NB4 (cell line): ENCODE results near the gene PLXNA2.

Experiments used
- DNase-seq: peaks from one replicate; pipeline ENCODE4 v3.0.0; 2010; ENCODE audit warnings: low read depth
- H3K4me3 ChIP-seq: one replicate; pipeline ENCODE4 v1.5.1; 2011; ENCODE audit warnings: mild to moderate bottlenecking, low read depth, low read length, moderate library complexity
- CTCF ChIP-seq: IDR thresholded peaks from one replicate; pipeline ENCODE4 v1.5.1; 2012; ENCODE audit warnings: low read depth, low read length
- MAX ChIP-seq: IDR thresholded peaks from 2 replicates; pipeline ENCODE4 v1.6.1; 2011; ENCODE audit warnings: low read depth, low read length
- MYC ChIP-seq: IDR thresholded peaks from 2 replicates; pipeline ENCODE4 v1.6.1; 2011; ENCODE audit warnings: low read depth, low read length
- POLR2A ChIP-seq: IDR thresholded peaks from 2 replicates; pipeline ENCODE4 v1.6.1; 2011; ENCODE audit warnings: mild to moderate bottlenecking; ENCODE audit not compliant: insufficient read length; ENCODE audit errors: extremely low read depth

The PLXNA2 gene

GRCh38 chr1:208254862-208255261 is 10.7 kb upstream of the PLXNA2 start:
- no peak for DNase-seq
- TF ChIP-seq POLR2A (no peak), MYC (no peak), MAX (no peak), CTCF (no peak)

GRCh38 chr1:208254376-208254775 is 10.2 kb upstream of the PLXNA2 start:
- TF ChIP-seq POLR2A (no peak), MYC (no peak), CTCF (no peak), MAX (no peak)
- no peak for DNase-seq
- no peak overlapping the region for H3K4me3 ChIP-seq

More at GRCh38 chr1:208254862-208255261, 10.7 kb upstream of the PLXNA2 start:
- no peak overlapping the region for H3K4me3 ChIP-seq

GRCh38 chr1:208252836-208253576 is 8.8 kb upstream of the PLXNA2 start:
- H3K4me3 ChIP-seq: no peak overlapping the region
- TF ChIP-seq POLR2A (no peak), CTCF (no peak), MAX (no peak), MYC (no peak)
- no peak for DNase-seq

GRCh38 chr1:208251911-208252835 is 8.0 kb upstream of the PLXNA2 start:
- DNase-seq: peak; percentile 5
- TF ChIP-seq MAX (no peak), CTCF (no peak), MYC (no peak), POLR2A (no peak)
- no peak overlapping the region for H3K4me3 ChIP-seq

GRCh38 chr1:208251015-208251414 is 6.8 kb upstream of the PLXNA2 start:
- TF ChIP-seq MYC: no peak
- no peak for TF ChIP-seq POLR2A
- TF ChIP-seq CTCF: no peak
- no peak for TF ChIP-seq MAX
- H3K4me3 ChIP-seq: no peak overlapping the region
- no peak for DNase-seq
